Loucy (cell line): ENCODE data around the gene NFKBIZ.

Experiments
- CTCF ChIP-seq: fragments of 200-600 bp; sonication (generic); conservative IDR thresholded peaks from 2 replicates; pipeline ENCODE4 v1.5.1; 2014; ENCODE audit warnings: mild to moderate bottlenecking, antibody characterized with exemption, low read length
- EZH2phosphoT487 ChIP-seq: fragments of 200-600 bp; IDR thresholded peaks from 2 replicates; pipeline ENCODE4 v1.6.1; 2018; ENCODE audit warnings: antibody characterized with exemption, mild to moderate bottlenecking, moderate library complexity, borderline replicate concordance

GRCh38 chr3:101879102-101879501 is 29.8 kb downstream of the NFKBIZ start:
- no peak for TF ChIP-seq CTCF
- no peak for TF ChIP-seq EZH2phosphoT487
